LNCAP (cell line): ENCODE results near the gene AKAP14.

Experiments used
- CTCF ChIP-seq: fragments of 450-650 bp; IDR thresholded peaks from 2 replicates; pipeline ENCODE4 v1.5.1; 2017; ENCODE audit warnings: mild to moderate bottlenecking

The AKAP14 gene

GRCh38 chrX:119895843-119896326, at the start of gene AKAP14:
Gene AKAP14 (plus strand): TSS chrX:119895893. CDS start chrX:119903224, 7,331 bp downstream.
- no peak for TF ChIP-seq CTCF

- no peak for TF ChIP-seq CTCF
Measured at GRCh38 chrX:119852382-119853353, 43.0 kb upstream of the AKAP14 start, which contains the start of gene UPF3B. Gene UPF3B (minus strand): TSS chrX:119852963. CDS start chrX:119852928, 35 bp downstream.

- no peak for TF ChIP-seq CTCF
Measured at GRCh38 chrX:119853444-119853843, 42.2 kb upstream of the AKAP14 start.

- TF ChIP-seq CTCF = no peak
Measured at GRCh38 chrX:119870626-119871131, 25.0 kb upstream of the AKAP14 start.

- no peak for TF ChIP-seq CTCF
Measured at GRCh38 chrX:119871245-119871598, 24.5 kb upstream of the AKAP14 start.

- TF ChIP-seq CTCF = no peak
Measured at GRCh38 chrX:119871599-119872395, 23.9 kb upstream of the AKAP14 start, which contains the start of the genes NDUFA1 and RNF113A. Gene NDUFA1 (plus strand): TSS chrX:119871832. CDS start chrX:119871912, 80 bp downstream. Gene RNF113A (minus strand): TSS chrX:119871733. CDS start chrX:119871613, 120 bp downstream.

GRCh38 chrX:119878740-119879139, 17.0 kb upstream of the AKAP14 start:
- no peak for TF ChIP-seq CTCF
